Chondrocyte (in vitro differentiated cells): ENCODE measurements around the gene FAP. TPM values are rescaled to one million over a fixed set of nuclear protein-coding genes. Genes with fewer than 3 reads are reported as not detected.

Source experiments
- DNase-seq: peaks from one replicate; pipeline ENCODE4 v3.0.0; 2021; ENCODE audit warnings: mixed read lengths, low spot score
- H3K27ac Mint-ChIP-seq: one replicate; pipeline ENCODE4 v1.8.0; 2021; ENCODE audit warnings: mild to moderate bottlenecking, moderate library complexity, mixed read lengths; ENCODE audit not compliant: unreplicated experiment
- H3K27me3 Mint-ChIP-seq: 2 replicates; pipeline ENCODE4 v1.8.0; 2021; ENCODE audit warnings: low read depth, mixed read lengths
- H3K36me3 Mint-ChIP-seq: 2 replicates; pipeline ENCODE4 v1.8.0; 2021; ENCODE audit warnings: low read depth, mixed read lengths
- H3K4me1 Mint-ChIP-seq: 2 replicates; pipeline ENCODE4 v1.8.0; 2021; ENCODE audit warnings: low read depth, mild to moderate bottlenecking, mixed read lengths
- H3K4me3 Mint-ChIP-seq: one replicate; pipeline ENCODE4 v1.8.0; 2021; ENCODE audit warnings: mild to moderate bottlenecking, moderate library complexity, mixed read lengths; ENCODE audit not compliant: unreplicated experiment
- H3K9me3 Mint-ChIP-seq: 2 replicates; pipeline ENCODE4 v1.8.0; 2021; ENCODE audit warnings: low read depth, mixed read lengths
- CTCF ChIP-seq: fragments of 200-600 bp; sonication (generic); IDR thresholded peaks from 2 replicates; pipeline ENCODE4 v1.5.0; 2021; ENCODE audit warnings: antibody characterized with exemption, mild to moderate bottlenecking, moderate library complexity
- total RNA-seq: library from RNA; stranded (reverse); gene quantifications from 3 replicates; pipeline ENCODE4 v1.2.1, GENCODE V29; 2021

FAP gene
- total RNA-seq, 1 donor from 2014 or later, result 163 TPM

GRCh38 chr2:162149940-162150339 is 93.3 kb downstream of the FAP start:
- no peak overlapping the region for H3K4me3 Mint-ChIP-seq
- peaks cover 27% of the 10 kb centered on the region for H3K27me3 Mint-ChIP-seq
- H3K27ac Mint-ChIP-seq, result no peak overlapping the region
- H3K4me1 Mint-ChIP-seq, result peaks cover 11% of the 10 kb centered on the region
- H3K36me3 Mint-ChIP-seq, result no peaks in the 10 kb centered on the region
- H3K9me3 Mint-ChIP-seq, result no peaks in the 10 kb centered on the region
- no peak for DNase-seq
- no peak for TF ChIP-seq CTCF

GRCh38 chr2:162149466-162149865 is 93.8 kb downstream of the FAP start:
- H3K27ac Mint-ChIP-seq, result no peak overlapping the region
- H3K36me3 Mint-ChIP-seq, result no peaks in the 10 kb centered on the region
- no peak for TF ChIP-seq CTCF
- no peaks in the 10 kb centered on the region for H3K9me3 Mint-ChIP-seq
- peaks cover 11% of the 10 kb centered on the region for H3K4me1 Mint-ChIP-seq
- DNase-seq, result no peak
- no peak overlapping the region for H3K4me3 Mint-ChIP-seq
- peaks cover 29% of the 10 kb centered on the region for H3K27me3 Mint-ChIP-seq

GRCh38 chr2:162148956-162149355 is 94.3 kb downstream of the FAP start:
- H3K4me1 Mint-ChIP-seq, result peaks cover 11% of the 10 kb centered on the region
- no peak for TF ChIP-seq CTCF
- no peak overlapping the region for H3K27ac Mint-ChIP-seq
- no peak overlapping the region for H3K4me3 Mint-ChIP-seq
- H3K36me3 Mint-ChIP-seq, result no peaks in the 10 kb centered on the region
- peaks cover 29% of the 10 kb centered on the region for H3K27me3 Mint-ChIP-seq
- H3K9me3 Mint-ChIP-seq, result no peaks in the 10 kb centered on the region
- no peak for DNase-seq

- TF ChIP-seq CTCF, result no peak
- H3K27me3 Mint-ChIP-seq, result peaks cover 42% of the 10 kb centered on the region
- no peaks in the 10 kb centered on the region for H3K9me3 Mint-ChIP-seq
- H3K27ac Mint-ChIP-seq, result no peak overlapping the region
- no peak overlapping the region for H3K4me3 Mint-ChIP-seq
- peaks cover 10% of the 10 kb centered on the region for H3K4me1 Mint-ChIP-seq
- no peaks in the 10 kb centered on the region for H3K36me3 Mint-ChIP-seq
- no peak for DNase-seq
Measured at GRCh38 chr2:162143969-162144368, 99.3 kb downstream of the FAP start.

- no peak for DNase-seq
- Mint-ChIP-seq H3K27me3 (peaks cover 45% of the 10 kb centered on the region), H3K9me3 (no peaks in the 10 kb centered on the region), H3K4me3 (no peak overlapping the region), H3K36me3 (no peaks in the 10 kb centered on the region), H3K27ac (no peak overlapping the region), H3K4me1 (no peaks in the 10 kb centered on the region)
- no peak for TF ChIP-seq CTCF
Measured at GRCh38 chr2:162138310-162138709, 104.9 kb downstream of the FAP start.
